Measurements from ENCODE around the gene CEACAM1. TPM values are rescaled to one million over a fixed set of nuclear protein-coding genes. Genes with fewer than 3 reads are reported as not detected.
"Not testable (repeated sequence)": the region's sequence is repeated elsewhere in the genome, so short reads cannot be mapped to it uniquely, and the experiment has no call there.

CEACAM1 gene
- total RNA-seq, 1 donor, result not detected

GRCh38 chr19:42563352-42564210 is 35.3 kb upstream of the CEACAM1 start:
- Histone ChIP-seq H3K27ac (ENCODE audit: low read depth, low read length) (no peak overlapping the region), H3K9me3 (ENCODE audit: low read depth, low read length) (no peaks in the 10 kb centered on the region), H3K4me2 (ENCODE audit: insufficient read depth, low read length) (no peak overlapping the region), H2AFZ (ENCODE audit: low read length) (no peak overlapping the region), H3K4me1 (ENCODE audit: insufficient read depth, low read length) (no peaks in the 10 kb centered on the region), H4K20me1 (ENCODE audit: insufficient read depth, low read length) (no peaks in the 10 kb centered on the region), H3K36me3 (ENCODE audit: insufficient read depth, low read length) (no peaks in the 10 kb centered on the region), H3K79me2 (ENCODE audit: insufficient read depth, low read length) (no peaks in the 10 kb centered on the region), H3K27me3 (ENCODE audit: insufficient read depth, low read length) (peaks cover 26% of the 10 kb centered on the region), H3K4me3 (ENCODE audit: insufficient read depth, low read length) (no peak overlapping the region)
- peak; percentile 80 for DNase-seq (ENCODE audit: insufficient read length, low spot score, missing footprints)
- peak; percentile 63 for TF ChIP-seq CTCF (IDR thresholded peaks at IDR 0.05; ENCODE audit: extremely low read depth, low read depth, low read length)

GRCh38 chr19:42561512-42561911 is 33.2 kb upstream of the CEACAM1 start:
- H4K20me1 ChIP-seq (ENCODE audit: insufficient read depth, low read length), result no peaks in the 10 kb centered on the region
- TF ChIP-seq CTCF (IDR thresholded peaks at IDR 0.05; ENCODE audit: extremely low read depth, low read depth, low read length), result no peak
- H3K9me3 ChIP-seq (ENCODE audit: low read depth, low read length), result peaks cover 2% of the 10 kb centered on the region
- no peak for DNase-seq (ENCODE audit: insufficient read length, low spot score, missing footprints)
- H3K4me1 ChIP-seq (ENCODE audit: insufficient read depth, low read length), result no peaks in the 10 kb centered on the region
- H3K27me3 ChIP-seq (ENCODE audit: insufficient read depth, low read length), result peaks cover 30% of the 10 kb centered on the region
- no peak overlapping the region for H3K4me2 ChIP-seq (ENCODE audit: insufficient read depth, low read length)
- no peak overlapping the region for H2AFZ ChIP-seq (ENCODE audit: low read length)
- H3K4me3 ChIP-seq (ENCODE audit: insufficient read depth, low read length), result no peak overlapping the region
- no peak overlapping the region for H3K27ac ChIP-seq (ENCODE audit: low read depth, low read length)
- no peaks in the 10 kb centered on the region for H3K79me2 ChIP-seq (ENCODE audit: insufficient read depth, low read length)
- H3K36me3 ChIP-seq (ENCODE audit: insufficient read depth, low read length), result no peaks in the 10 kb centered on the region

GRCh38 chr19:42560731-42561130 is 32.5 kb upstream of the CEACAM1 start:
- Histone ChIP-seq H3K27me3 (ENCODE audit: insufficient read depth, low read length) (peaks cover 34% of the 10 kb centered on the region), H3K4me1 (ENCODE audit: insufficient read depth, low read length) (no peaks in the 10 kb centered on the region), H3K79me2 (ENCODE audit: insufficient read depth, low read length) (no peaks in the 10 kb centered on the region), H2AFZ (ENCODE audit: low read length) (no peak overlapping the region), H4K20me1 (ENCODE audit: insufficient read depth, low read length) (no peaks in the 10 kb centered on the region), H3K36me3 (ENCODE audit: insufficient read depth, low read length) (no peaks in the 10 kb centered on the region), H3K4me3 (ENCODE audit: insufficient read depth, low read length) (no peak overlapping the region), H3K4me2 (ENCODE audit: insufficient read depth, low read length) (no peak overlapping the region), H3K27ac (ENCODE audit: low read depth, low read length) (no peak overlapping the region), H3K9me3 (ENCODE audit: low read depth, low read length) (peaks cover 2% of the 10 kb centered on the region)
- DNase-seq (ENCODE audit: insufficient read length, low spot score, missing footprints), result peak; percentile 49
- no peak for TF ChIP-seq CTCF (IDR thresholded peaks at IDR 0.05; ENCODE audit: extremely low read depth, low read depth, low read length)

- Histone ChIP-seq H3K4me2 (ENCODE audit: insufficient read depth, low read length) (no peak overlapping the region), H3K4me3 (ENCODE audit: insufficient read depth, low read length) (no peak overlapping the region), H3K27me3 (ENCODE audit: insufficient read depth, low read length) (peaks cover 48% of the 10 kb centered on the region), H2AFZ (ENCODE audit: low read length) (no peak overlapping the region), H3K9me3 (ENCODE audit: low read depth, low read length) (peaks cover 2% of the 10 kb centered on the region), H3K79me2 (ENCODE audit: insufficient read depth, low read length) (no peaks in the 10 kb centered on the region), H3K36me3 (ENCODE audit: insufficient read depth, low read length) (no peaks in the 10 kb centered on the region), H3K4me1 (ENCODE audit: insufficient read depth, low read length) (no peaks in the 10 kb centered on the region), H4K20me1 (ENCODE audit: insufficient read depth, low read length) (peaks cover 7% of the 10 kb centered on the region), H3K27ac (ENCODE audit: low read depth, low read length) (no peak overlapping the region)
- no peak for DNase-seq (ENCODE audit: insufficient read length, low spot score, missing footprints)
- no peak for TF ChIP-seq CTCF (IDR thresholded peaks at IDR 0.05; ENCODE audit: extremely low read depth, low read depth, low read length)
Observed at GRCh38 chr19:42558450-42559150, 30.3 kb upstream of the CEACAM1 start.

- H4K20me1 ChIP-seq (ENCODE audit: insufficient read depth, low read length), result peaks cover 11% of the 10 kb centered on the region
- H3K36me3 ChIP-seq (ENCODE audit: insufficient read depth, low read length); H3K9me3 ChIP-seq (ENCODE audit: low read depth, low read length); DNase-seq (ENCODE audit: insufficient read length, low spot score, missing footprints); H3K4me1 ChIP-seq (ENCODE audit: insufficient read depth, low read length); H3K27ac ChIP-seq (ENCODE audit: low read depth, low read length); H3K4me3 ChIP-seq (ENCODE audit: insufficient read depth, low read length); H3K4me2 ChIP-seq (ENCODE audit: insufficient read depth, low read length); H2AFZ ChIP-seq (ENCODE audit: low read length); H3K79me2 ChIP-seq (ENCODE audit: insufficient read depth, low read length): not testable (repeated sequence)
- H3K27me3 ChIP-seq (ENCODE audit: insufficient read depth, low read length), result peaks cover 53% of the 10 kb centered on the region
Observed at GRCh38 chr19:42557386-42557871, 29.1 kb upstream of the CEACAM1 start.
